ENCODE data around the gene ZSCAN32. TPM values are rescaled to one million over a fixed set of nuclear protein-coding genes. Genes with fewer than 3 reads are reported as not detected.

ZSCAN32 gene
- total and polyA plus RNA-seq, 2 of the 8 experiments (the other 6 are each of a cell fraction or from before 2014, with no cell fraction given): 13.4 to 22.0 TPM

- Histone ChIP-seq H3K4me3 (ENCODE audit: extremely low read depth in 1 of 4, insufficient read depth in 2 of 4, low read depth in 3 of 4, low read length in 4 of 4) (peak overlapping the region in 2 of 4 experiments; percentile 10 to 34; a peak in 3 of 8 replicates), H3K79me2 (ENCODE audit: control insufficient read depth in 1 of 2, insufficient read depth in 2 of 2, low read length in 2 of 2) (no peaks in the 10 kb centered on the region), H2BK12ac (ENCODE audit: low read depth, low read length) (no peak overlapping the region), H3K79me1 (ENCODE audit: low read depth, low read length) (no peaks in the 10 kb centered on the region), H3K4me2 (ENCODE audit: insufficient read depth in 1 of 2, low read depth in 2 of 2, low read length in 2 of 2) (no peak overlapping the region), H2BK5ac (ENCODE audit: low read depth, low read length) (no peak overlapping the region), H3K4ac (replicated peaks; ENCODE audit: insufficient read length, low read depth, low read length) (no peak overlapping the region), H2AK5ac (ENCODE audit: low read depth, low read length) (no peak overlapping the region), H3K27me3 (replicated peaks in 1 of 4; ENCODE audit: control insufficient read depth in 3 of 4, extremely low read depth in 1 of 4, insufficient read depth in 3 of 4, low read length in 3 of 4) (no peaks in the 10 kb centered on the region), H2BK20ac (ENCODE audit: low read length) (no peak overlapping the region), H3K56ac (replicated peaks; ENCODE audit: insufficient read length, low read depth, low read length) (no peak overlapping the region), H3K27ac (ENCODE audit: low read depth, low read length) (no peak overlapping the region), H4K5ac (ENCODE audit: insufficient read length, low read depth, low read length) (no peak overlapping the region), H4K91ac (replicated peaks; ENCODE audit: insufficient read length, low read length) (no peak overlapping the region), H2BK120ac (replicated peaks; ENCODE audit: low read depth, low read length) (no peak overlapping the region), H3K9ac (replicated peaks in 1 of 4; ENCODE audit: extremely low read depth in 1 of 4, low read depth in 3 of 4, low read length in 3 of 4) (no peak overlapping the region), H3K23me2 (ENCODE audit: low read depth, low read length) (no peaks in the 10 kb centered on the region), H3K4me1 (replicated peaks in 1 of 4; ENCODE audit: control insufficient read depth in 3 of 4, insufficient read depth in 4 of 4, low read length in 3 of 4) (no peaks in the 10 kb centered on the region), H4K8ac (ENCODE audit: extremely low read depth, insufficient read depth, low read length) (no peak overlapping the region), H4K20me1 (replicated peaks in 1 of 2; ENCODE audit: control insufficient read depth in 1 of 2, insufficient read depth in 2 of 2, low read length in 2 of 2) (no peaks in the 10 kb centered on the region), H3K36me3 (ENCODE audit: control insufficient read depth in 2 of 4, insufficient read depth in 4 of 4, low read length in 3 of 4) (peaks cover 5 to 61% (median 35%) of the 10 kb centered on the region in 4 experiments; a peak in 7 of 8 replicates), H3K23ac (ENCODE audit: insufficient read length) (no peak overlapping the region), H3K18ac (ENCODE audit: extremely low read depth, low read length) (no peak overlapping the region), H2BK15ac (ENCODE audit: low read length) (no peak overlapping the region), H3K14ac (ENCODE audit: insufficient read length) (no peak overlapping the region), H3K9me3 (ENCODE audit: insufficient read depth in 2 of 2, low read depth in 1 of 2, low read length in 1 of 2) (peaks cover 67 to 79% of the 10 kb centered on the region in 2 experiments), H2AFZ (ENCODE audit: low read length) (no peak overlapping the region)
- POLR2A ChIA-PET (ENCODE audit: partially characterized antibody): no interaction called here
- WGBS, 2 experiments (ENCODE audit: extremely low coverage in 1 of 2, insufficient coverage in 1 of 2, insufficient read length in 1 of 2, insufficient replicate concordance in 2 of 2, low coverage in 1 of 2, low lambda C conversion rate in 2 of 2, missing lambda C conversion rate in 1 of 2): 90% methylated on average over 12 of the region's 12 CpGs; no CpG with 5 or more reads in 1 of the 2 experiments
- FAIRE-seq: no peak
- CTCF ChIA-PET (ENCODE audit: partially characterized antibody): no interaction called here
- TF ChIP-seq CBX5 (IDR thresholded peaks at IDR 0.05; ENCODE audit: low read depth, low read length): 0 out of 2 replicates have a peak, but pooled peaks have one; percentile 60
- no peak for TF ChIP-seq NANOG (IDR thresholded peaks at IDR 0.05; ENCODE audit: insufficient read depth, low read depth, low read length, poor library complexity, severe bottlenecking)
- no peak for DNase-seq (ENCODE audit: low read depth in 1 of 2, low spot score in 2 of 2)
Observed at GRCh38 chr16:3408561-3409197, 7.9 kb upstream of the ZSCAN32 start.

All from H1 (cell line).